Hematopoietic multipotent progenitor cell treated with erythropoietin and hydrocortisone succinate and interleukin-3 and kit ligand, for 8 days (in vitro differentiated cells): Measurements from ENCODE around the gene PBX3.

Experiments used
- DNase-seq: peaks from one replicate; pipeline ENCODE4 v3.0.0-alpha.2; 2015

The PBX3 gene

DNA sequence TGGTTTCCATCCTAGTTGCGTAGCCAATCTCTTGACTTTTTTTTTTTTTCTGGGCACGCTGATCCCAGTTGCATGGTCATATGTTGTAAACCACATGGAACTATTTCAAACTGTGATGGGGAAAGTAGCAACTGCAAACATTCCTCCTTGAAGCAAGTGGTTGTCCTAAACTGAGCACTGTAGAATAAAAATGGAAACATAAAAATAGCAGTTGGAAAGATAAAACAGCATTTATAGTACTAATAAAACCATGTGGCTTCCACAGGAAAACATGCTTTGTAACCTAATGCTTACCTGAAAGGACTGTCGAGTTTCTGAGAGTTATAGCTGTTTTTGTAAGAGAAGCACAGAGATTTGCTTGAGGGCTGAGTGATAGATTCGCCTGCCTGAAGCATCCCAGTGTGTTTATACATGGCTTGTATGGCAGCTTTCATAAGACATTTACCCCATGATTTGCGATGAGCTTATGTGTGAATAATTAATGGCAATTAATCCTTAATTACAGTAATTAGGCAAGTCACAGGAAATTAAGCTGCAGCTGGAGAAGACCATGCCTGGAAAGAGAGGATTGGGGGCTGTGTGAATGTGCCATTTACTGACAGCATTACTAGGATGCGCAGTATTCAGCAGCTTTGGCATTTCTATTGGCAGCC is 136.5 kb downstream of the PBX3 start:
- DNase-seq = no peak

DNA sequence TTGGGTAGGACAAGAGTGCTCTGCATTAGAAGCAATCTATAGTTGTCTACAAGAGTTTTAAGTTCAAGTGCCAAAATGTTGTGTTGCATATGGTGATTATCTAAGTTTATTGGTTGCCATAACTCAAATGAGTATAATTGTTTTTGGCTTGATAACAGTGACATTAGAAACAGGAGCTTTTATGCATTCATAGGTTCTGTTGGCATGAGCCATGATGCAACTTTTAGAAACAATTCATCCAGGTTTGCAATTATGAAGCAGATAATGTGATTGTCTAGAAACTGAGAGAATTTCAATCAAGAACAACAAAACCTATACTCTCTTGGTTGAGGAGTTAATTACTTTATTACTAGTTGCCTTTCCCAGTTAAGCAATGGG is 137.0 kb downstream of the PBX3 start:
- DNase-seq = no peak

DNA sequence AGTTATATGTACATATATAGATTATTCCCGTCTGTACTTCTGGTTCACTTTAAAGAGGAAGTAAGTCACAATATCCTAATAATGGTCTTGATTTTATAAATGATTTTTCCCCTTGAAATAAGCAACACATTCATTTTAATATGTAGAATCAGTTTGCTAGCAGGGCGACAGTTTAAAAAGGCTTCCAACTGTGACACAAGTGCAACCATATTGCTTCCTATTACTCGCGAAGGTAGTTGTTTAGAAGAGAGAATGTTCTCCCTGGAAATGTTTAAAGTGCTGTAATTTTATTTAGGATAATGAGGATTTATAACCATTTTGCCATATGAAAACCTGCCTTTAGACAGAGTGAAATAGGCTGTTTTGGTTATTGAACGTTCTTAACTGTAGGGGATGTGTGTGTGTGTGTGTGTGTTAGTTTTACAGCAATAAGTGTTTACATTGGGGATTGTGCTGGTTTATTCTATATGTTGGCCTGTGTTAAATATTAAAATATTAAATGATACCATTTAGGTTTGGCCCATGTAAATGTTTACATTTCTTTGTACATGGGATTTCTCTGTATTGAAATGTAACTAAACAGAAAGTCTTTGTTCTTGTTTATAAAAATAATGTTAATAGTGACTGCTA is 138.3 kb downstream of the PBX3 start:
- DNase-seq = no peak

DNA sequence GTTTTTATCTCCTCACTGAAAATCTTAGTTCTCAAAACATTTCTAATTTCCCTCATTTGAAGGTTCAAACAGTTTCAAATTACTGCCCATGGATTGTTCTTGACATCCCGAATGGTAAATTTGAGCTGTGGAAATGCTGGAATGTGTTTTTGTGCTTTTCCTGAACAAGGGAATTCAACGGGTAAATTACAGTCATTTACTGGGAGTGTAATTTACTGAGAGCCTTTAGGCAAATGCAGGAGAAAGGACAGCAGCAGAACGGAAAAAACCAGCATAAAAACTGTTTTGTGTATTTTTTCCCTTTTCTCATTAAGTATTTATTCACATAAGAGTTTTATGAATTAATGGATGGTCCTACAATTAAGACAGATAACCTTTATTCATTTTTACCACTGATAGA is 139.2 kb downstream of the PBX3 start:
- DNase-seq = no peak

GRCh38 chr9:125887172-125887571 is 140.0 kb downstream of the PBX3 start:
- no peak for DNase-seq

- no peak for DNase-seq
Measured at GRCh38 chr9:125888211-125888610, 141.0 kb downstream of the PBX3 start.

- DNase-seq = peak; percentile 55
Measured at GRCh38 chr9:125889112-125889475, 141.9 kb downstream of the PBX3 start.

DNA sequence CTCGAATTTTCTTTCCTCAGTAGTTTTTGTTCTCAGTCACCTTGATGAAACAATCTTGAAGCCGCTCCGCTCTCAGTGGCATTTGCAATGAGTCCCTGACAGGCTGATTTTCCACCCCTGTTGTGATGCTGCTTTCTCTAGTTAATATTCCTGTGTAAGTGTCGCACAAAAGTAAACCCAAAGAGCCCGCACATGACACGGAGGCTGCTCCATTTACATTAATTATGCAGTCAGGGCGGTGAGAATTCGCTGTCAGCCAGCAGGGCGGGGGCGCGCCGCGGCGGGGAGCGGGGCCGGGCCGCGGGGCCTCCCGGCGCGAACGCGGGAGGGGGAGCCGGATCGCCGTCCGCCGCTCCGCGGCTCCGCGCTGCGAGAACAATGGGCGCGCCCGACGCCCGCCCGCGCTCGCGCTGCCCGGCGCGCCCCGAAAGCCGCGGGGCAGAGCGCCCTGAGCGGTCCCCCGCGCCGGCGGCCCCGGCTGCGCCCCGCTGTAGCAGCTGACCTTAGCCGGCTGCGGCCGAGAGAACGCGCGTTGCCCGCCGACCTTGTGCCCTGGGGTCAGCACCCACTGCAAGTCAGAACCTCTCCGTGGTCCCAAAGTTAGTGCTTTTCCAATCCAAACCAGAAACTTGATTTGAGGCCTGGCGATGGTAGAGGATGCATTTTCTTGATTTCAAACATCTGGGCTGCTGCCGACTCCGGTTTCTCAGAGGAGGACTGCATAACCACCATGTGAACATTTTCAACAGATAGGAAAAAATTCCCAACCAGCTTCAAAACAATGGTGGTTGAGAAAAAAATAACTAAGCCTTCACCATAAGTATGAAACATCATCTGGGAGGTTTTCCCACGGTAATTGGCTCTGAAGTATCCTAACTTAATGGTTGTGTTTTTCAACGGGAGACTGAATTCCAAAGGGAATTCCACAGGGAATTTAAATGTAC is 142.6 kb downstream of the PBX3 start:
- DNase-seq = no peak

DNA sequence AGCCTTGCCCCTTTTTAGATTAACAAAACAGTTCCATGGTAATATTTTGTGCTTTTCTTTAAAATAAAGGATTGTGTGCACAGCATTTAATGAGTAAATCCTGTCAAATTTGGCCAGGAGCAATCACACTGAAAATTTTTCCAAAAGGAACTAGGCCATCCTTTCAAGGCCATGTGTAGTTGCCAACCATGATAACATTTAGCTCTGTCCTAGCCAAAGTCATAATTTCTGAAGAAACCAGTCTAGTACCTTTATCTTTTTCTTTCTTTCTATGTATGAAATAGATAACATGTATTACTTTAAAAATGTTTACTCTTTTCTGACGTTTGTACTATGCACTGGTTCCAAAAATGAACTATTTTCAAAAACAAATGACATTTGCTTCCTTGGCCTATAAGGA is 143.7 kb downstream of the PBX3 start:
- DNase-seq = no peak

- no peak for DNase-seq
Measured at GRCh38 chr9:125893277-125893676, 146.1 kb downstream of the PBX3 start.

DNA sequence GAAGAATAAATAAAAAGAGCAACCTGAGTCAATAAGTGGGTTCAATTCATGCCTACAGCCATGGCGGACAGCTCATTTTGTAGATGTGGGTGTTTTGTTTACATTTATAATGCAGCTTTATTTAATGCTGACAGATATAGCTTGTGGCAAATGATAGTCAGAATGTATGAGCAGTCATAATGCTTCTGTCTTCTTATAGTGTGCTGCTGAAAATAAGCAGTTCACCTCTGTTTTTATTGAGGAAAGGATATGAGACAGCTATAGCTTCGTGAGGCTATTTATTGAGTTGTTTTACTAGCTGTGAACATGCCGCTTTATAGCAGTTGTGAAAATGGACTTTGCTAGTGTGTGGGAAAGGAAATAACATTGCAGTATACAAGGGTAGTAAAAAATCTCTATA is 147.4 kb downstream of the PBX3 start:
- DNase-seq = no peak

DNA sequence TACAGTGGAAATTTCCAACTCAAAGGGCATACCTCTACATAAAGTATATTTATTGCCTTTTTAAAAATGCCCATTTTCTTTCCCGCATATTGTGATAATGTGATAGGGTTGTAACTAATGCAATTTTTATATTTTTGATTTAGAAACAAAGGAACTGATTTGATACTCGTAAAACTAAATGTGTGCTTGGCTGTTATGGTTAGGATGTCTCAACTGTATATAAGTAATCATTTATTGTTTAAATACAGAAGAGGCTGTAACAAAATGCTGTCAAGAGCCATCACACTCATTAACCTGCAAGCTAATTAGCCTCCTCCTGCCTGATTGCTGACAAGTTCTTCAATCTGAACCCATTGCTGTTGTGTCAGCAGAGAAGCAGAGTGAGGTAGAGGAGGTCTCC is 149.2 kb downstream of the PBX3 start:
- no peak for DNase-seq

DNA sequence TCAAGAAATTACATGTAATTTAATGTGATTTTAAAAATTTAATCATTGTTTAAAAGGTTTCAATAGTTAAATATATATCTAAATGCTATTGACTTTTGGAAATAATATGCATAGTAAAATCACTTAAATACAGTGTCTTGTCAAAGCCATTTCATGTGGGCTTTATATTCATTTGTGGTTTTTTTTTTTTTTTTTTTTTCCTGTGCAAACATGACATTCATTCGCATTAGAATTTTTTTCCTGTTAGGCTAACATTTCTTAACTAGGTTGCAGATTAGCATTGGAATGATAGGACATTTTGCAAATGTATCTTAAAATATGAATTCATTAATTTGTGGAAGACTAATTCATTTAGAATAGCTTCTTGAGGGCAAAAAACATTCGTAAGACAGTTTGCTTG is 149.8 kb downstream of the PBX3 start:
- no peak for DNase-seq

DNA sequence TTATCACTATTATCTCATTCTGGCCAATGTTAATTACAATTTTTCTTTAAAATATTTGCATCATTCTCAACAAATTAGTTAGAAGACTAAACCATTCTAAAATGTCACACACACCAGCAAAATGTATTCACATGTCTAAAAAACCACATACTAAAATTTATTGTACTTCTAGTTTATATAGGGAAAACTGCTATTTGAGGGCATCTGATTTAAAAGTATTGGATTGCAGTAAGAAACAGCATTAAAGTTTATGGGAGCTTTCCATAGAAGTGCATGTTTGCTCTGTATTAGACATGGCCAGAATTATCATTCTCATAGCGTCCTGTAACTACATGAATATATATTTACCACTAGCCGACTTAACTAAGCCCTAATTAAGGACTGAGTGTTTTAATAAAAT is 150.3 kb downstream of the PBX3 start:
- no peak for DNase-seq

GRCh38 chr9:125902214-125902613 is 155.0 kb downstream of the PBX3 start:
- DNase-seq = no peak

GRCh38 chr9:125902831-125903512 is 155.8 kb downstream of the PBX3 start:
- DNase-seq = no peak

DNA sequence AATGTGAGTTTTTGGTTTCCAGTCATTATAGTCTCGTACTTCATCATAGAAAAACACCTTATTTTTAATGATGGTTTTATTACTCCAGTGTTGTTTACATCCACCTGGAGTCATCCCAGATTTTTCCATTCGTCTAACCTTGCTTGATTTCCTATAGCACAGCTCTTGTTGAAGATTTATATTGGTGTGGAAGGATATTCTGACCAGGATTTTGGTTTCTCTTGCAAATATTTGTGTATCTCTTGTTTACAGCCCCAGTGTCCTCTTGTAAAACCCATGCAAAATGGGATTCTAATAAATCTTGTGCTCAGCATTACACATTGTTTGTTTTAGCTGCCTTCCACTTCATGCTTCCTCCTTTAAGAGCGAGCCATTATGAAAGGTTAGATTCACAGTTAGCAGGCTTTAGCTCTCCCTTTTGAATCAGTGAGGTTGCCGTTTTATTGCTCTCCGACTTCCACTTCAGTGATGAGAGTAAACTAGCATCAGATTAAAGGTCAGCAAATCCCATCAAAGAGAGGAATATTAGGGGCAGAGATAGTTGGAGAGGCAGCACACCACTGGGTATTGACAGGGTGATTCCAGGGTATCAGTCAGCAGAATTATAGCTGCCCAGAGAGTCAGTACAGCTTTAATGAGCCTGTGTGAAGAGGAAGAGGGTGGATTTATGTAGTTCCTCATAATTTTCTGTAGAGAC is 157.1 kb downstream of the PBX3 start:
- DNase-seq = no peak

DNA sequence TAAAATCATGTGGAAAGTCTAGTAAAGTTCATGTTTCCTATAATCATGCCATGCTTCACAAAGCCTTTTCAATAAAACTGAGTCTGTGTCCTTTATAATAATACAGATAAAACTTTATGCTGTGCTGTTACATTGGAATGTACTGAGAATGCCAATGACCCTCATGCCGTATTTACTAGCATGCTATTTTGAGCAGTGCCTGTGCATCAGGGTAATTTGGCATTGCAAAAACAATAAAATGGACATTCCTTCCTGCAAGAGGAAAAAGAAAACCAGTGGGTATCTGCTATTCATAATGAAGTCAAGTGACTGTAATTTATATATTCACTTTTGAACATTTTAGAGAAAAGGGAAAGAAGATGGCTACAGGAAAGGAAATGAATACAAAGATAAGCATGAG is 159.0 kb downstream of the PBX3 start:
- DNase-seq = no peak

DNA sequence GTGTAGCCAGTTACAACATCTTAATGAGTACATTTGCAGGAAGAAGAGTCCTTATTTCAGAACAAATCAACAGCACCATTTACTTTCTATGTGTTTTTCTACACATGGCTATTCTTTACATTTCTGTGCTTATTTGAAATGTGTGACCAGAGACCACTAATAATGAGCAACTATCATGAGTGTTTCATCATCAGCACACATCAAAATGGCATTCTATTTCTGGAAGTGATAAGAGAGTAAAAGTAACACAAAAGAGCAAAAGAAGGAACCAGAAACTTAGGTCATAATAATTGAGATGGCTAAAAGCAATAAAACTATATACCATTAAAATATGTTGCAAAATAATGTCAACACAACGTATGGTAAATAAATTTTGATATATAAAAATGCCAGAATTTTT is 159.7 kb downstream of the PBX3 start:
- DNase-seq = no peak

DNA sequence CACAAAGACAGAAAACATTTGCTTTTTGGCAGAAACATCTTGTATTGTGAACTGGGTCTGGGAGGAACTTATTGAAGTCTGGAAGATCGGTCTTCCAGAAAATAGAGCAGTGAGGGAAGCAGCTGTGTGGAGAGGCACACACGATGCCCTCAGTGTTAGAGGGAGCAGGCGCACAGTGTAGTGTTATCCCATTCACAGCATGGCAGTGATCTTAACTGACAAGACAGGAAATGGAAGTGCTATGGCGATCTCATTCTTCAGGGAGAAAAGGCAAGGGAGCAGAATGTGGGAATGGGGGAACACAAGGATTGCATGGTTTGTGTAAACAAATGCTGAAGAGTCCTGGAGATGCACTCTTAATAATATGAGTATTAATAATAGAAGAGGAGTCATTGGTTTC is 161.0 kb downstream of the PBX3 start:
- no peak for DNase-seq

DNA sequence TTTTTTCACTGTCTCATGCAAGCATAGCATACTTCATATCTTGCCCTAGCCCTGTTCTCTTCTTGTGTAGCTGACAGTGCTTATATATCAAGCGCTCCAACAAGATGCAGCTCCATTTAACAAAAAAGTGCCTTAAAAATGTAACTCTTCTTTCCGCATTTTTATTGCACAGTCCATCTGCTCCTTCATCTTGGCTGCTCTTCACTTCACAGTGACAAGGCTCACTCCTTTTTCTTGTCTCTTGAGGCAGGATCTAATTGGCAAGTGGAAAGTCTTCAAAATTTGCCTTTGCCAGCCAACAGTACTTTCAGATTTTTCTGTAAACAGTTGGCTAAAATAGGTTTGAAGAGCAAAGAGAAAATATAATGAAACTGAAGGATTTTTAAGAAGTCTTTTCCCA is 161.8 kb downstream of the PBX3 start:
- no peak for DNase-seq

DNA sequence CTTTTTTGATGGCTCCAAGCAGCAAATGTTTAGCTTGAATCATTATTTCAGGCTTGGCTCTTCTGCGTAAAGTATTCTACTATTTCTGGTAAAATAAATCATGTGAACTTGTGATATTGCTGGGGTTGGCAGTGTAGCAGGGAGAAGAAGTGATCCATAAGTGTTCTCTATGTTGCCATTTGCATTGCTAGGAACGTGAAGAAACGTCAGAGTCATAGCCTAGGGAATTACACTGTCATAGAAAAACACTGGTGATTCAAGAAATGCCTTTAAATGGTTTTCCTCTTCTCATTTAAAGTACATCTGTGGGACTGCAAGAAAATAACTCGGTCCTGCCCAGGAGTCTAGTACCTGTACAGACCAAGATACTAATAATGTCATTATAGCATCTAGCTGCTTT is 162.3 kb downstream of the PBX3 start:
- no peak for DNase-seq

DNA sequence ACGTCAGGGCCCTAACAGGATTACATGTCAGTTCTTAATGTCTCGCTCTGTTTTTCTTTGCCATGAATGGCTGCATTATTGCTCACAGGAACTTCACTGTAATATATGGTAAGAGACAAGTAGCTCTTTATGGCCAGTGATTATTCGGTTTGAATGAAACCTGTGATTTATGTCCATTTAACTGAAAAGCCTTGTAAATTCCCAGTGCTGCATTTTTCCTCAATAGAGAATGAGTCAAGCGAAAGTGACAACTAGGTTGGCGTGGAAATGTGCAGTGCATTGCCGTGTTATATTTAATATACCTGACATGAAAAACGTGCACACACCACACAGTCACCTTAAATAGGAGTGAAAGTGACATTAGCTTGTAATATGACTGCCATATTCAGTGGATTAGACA is 163.1 kb downstream of the PBX3 start:
- DNase-seq = no peak
